ENCODE results near the gene AGPAT3.

GRCh38 chr21:43971201-43971991 is 106.4 kb downstream of the AGPAT3 start:
- TF ChIP-seq, protein P1, sequence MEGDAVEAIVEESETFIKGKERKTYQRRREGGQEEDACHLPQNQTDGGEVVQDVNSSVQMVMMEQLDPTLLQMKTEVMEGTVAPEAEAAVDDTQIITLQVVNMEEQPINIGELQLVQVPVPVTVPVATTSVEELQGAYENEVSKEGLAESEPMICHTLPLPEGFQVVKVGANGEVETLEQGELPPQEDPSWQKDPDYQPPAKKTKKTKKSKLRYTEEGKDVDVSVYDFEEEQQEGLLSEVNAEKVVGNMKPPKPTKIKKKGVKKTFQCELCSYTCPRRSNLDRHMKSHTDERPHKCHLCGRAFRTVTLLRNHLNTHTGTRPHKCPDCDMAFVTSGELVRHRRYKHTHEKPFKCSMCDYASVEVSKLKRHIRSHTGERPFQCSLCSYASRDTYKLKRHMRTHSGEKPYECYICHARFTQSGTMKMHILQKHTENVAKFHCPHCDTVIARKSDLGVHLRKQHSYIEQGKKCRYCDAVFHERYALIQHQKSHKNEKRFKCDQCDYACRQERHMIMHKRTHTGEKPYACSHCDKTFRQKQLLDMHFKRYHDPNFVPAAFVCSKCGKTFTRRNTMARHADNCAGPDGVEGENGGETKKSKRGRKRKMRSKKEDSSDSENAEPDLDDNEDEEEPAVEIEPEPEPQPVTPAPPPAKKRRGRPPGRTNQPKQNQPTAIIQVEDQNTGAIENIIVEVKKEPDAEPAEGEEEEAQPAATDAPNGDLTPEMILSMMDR (IDR thresholded peaks at IDR 0.05), result no peak
- no peak for TF ChIP-seq POLR2A (IDR thresholded peaks at IDR 0.05)
